WTC11 (cell line): Measurements from ENCODE around the gene LRRK2. TPM values are rescaled to one million over a fixed set of nuclear protein-coding genes. Genes with fewer than 3 reads are reported as not detected.
"Not testable (repeated sequence)": the region's sequence is repeated elsewhere in the genome, so short reads cannot be mapped to it uniquely, and the experiment has no call there.

Experiments used
- ATAC-seq: fragments of 200-7000 bp; cut with Tn5 transposase; 2 replicates; pipeline ENCODE4 v1.10.0; 2021; ENCODE audit warnings: mild to moderate bottlenecking, moderate library complexity
- CTCF ChIA-PET: fragments of 300-600 bp; sonication (Branson Sonifier 250); formaldehyde crosslinking; loops from one replicate; lab custom pipeline; 2021; ENCODE audit warnings: antibody characterized with exemption; lab: Charles Lee
- POLR2A ChIA-PET: fragments of 350-600 bp; sonication (Branson Sonifier 250); formaldehyde crosslinking; loops from one replicate; lab custom pipeline; 2021; ENCODE audit warnings: antibody characterized with exemption; lab: Charles Lee
- DNase-seq: peaks from one replicate; pipeline ENCODE4 v3.0.0; 2021; ENCODE audit warnings: low spot score
- H3K27ac Mint-ChIP-seq: 2 replicates; pipeline ENCODE4 v1.8.0; 2021; ENCODE audit warnings: mixed read lengths
- H3K27me3 Mint-ChIP-seq: 2 replicates; pipeline ENCODE4 v1.8.0; 2021; ENCODE audit warnings: low read depth, mild to moderate bottlenecking, moderate library complexity, mixed read lengths
- H3K36me3 Mint-ChIP-seq: 2 replicates; pipeline ENCODE4 v1.8.0; 2021; ENCODE audit warnings: mixed read lengths
- H3K4me1 Mint-ChIP-seq: 2 replicates; pipeline ENCODE4 v1.8.0; 2022; ENCODE audit warnings: mixed read lengths
- H3K4me3 Mint-ChIP-seq: 2 replicates; pipeline ENCODE4 v1.8.0; 2021; ENCODE audit warnings: mild to moderate bottlenecking, moderate library complexity, mixed read lengths
- H3K9me3 Mint-ChIP-seq: 2 replicates; pipeline ENCODE4 v1.8.0; 2021; ENCODE audit warnings: mixed read lengths
- AR ChIP-seq: fragments of 250-450 bp; sonication (Bioruptor Pico); IDR thresholded peaks from 2 replicates; pipeline ENCODE4 v1.9.0; 2021; ENCODE audit warnings: mild to moderate bottlenecking
- ATF2 ChIP-seq: sonication (generic); formaldehyde crosslinking; IDR thresholded peaks from 2 replicates; pipeline ENCODE4 v1.8.1; 2022; ENCODE audit warnings: low read depth, missing genetic modification reagents, borderline replicate concordance
- ATF6 ChIP-seq: sonication (generic); formaldehyde crosslinking; IDR thresholded peaks from 2 replicates; pipeline ENCODE4 v1.8.1; 2023; ENCODE audit warnings: mild to moderate bottlenecking, missing genetic modification reagents
- EMX1 ChIP-seq: fragments of 250-450 bp; sonication (Bioruptor Pico); IDR thresholded peaks from 2 replicates; pipeline ENCODE4 v1.8.0; 2021; ENCODE audit warnings: mild to moderate bottlenecking
- ERG ChIP-seq: fragments of 250-450 bp; sonication (Bioruptor Pico); IDR thresholded peaks from 2 replicates; pipeline ENCODE4 v1.8.0; 2021; ENCODE audit warnings: mild to moderate bottlenecking
- FOXK1 ChIP-seq: sonication (generic); formaldehyde crosslinking; IDR thresholded peaks from 2 replicates; pipeline ENCODE4 v1.8.0; 2022; ENCODE audit warnings: mild to moderate bottlenecking, moderate library complexity, missing genetic modification reagents
- GRHL2 ChIP-seq: fragments of 250-450 bp; sonication (Bioruptor Pico); IDR thresholded peaks from 2 replicates; pipeline ENCODE4 v1.8.0; 2022; ENCODE audit warnings: mild to moderate bottlenecking, moderate library complexity; ENCODE audit not compliant: insufficient replicate concordance, severe bottlenecking
- JUN ChIP-seq: sonication (generic); formaldehyde crosslinking; IDR thresholded peaks from 2 replicates; pipeline ENCODE4 v1.8.0; 2023; ENCODE audit warnings: mild to moderate bottlenecking, missing genetic modification reagents
- MAX ChIP-seq: sonication (generic); formaldehyde crosslinking; IDR thresholded peaks from 2 replicates; pipeline ENCODE4 v1.8.0; 2022; ENCODE audit warnings: mild to moderate bottlenecking, missing genetic modification reagents
- NFE2L1 ChIP-seq: sonication (generic); formaldehyde crosslinking; IDR thresholded peaks from 2 replicates; pipeline ENCODE4 v1.8.1; 2023; ENCODE audit warnings: missing genetic modification reagents
- NFYB ChIP-seq: sonication (generic); formaldehyde crosslinking; conservative IDR thresholded peaks from 2 replicates; pipeline ENCODE4 v1.8.0; 2022; ENCODE audit warnings: low read depth, missing genetic modification reagents
- SP1 ChIP-seq: sonication (generic); formaldehyde crosslinking; conservative IDR thresholded peaks from 2 replicates; pipeline ENCODE4 v1.8.1; 2022; ENCODE audit warnings: missing genetic modification reagents
- USF1 ChIP-seq: sonication (generic); formaldehyde crosslinking; IDR thresholded peaks from 2 replicates; pipeline ENCODE4 v1.8.0; 2022; ENCODE audit warnings: mild to moderate bottlenecking, missing genetic modification reagents
- ZBTB21 ChIP-seq: sonication (generic); formaldehyde crosslinking; IDR thresholded peaks from 2 replicates; pipeline ENCODE4 v1.8.1; 2023; ENCODE audit warnings: mild to moderate bottlenecking, missing genetic modification reagents, borderline replicate concordance
- ZNF425 ChIP-seq: fragments of 250-450 bp; sonication (Bioruptor Pico); conservative IDR thresholded peaks from 2 replicates; pipeline ENCODE4 v1.9.0; 2021; ENCODE audit warnings: mild to moderate bottlenecking
- total RNA-seq: library from RNA; stranded (reverse); gene quantifications from 3 replicates; pipeline ENCODE4 v1.2.3, GENCODE V29; 2021

LRRK2 gene
- total RNA-seq, 1 experiment from 2014 or later = 0.46 TPM

- ChIA-PET CTCF (no interaction called here), POLR2A (no interaction called here)
- Mint-ChIP-seq H3K4me1 (peaks cover 5% of the 10 kb centered on the region), H3K4me3 (no peak overlapping the region), H3K9me3 (peaks cover 32% of the 10 kb centered on the region), H3K36me3 (peaks cover 19% of the 10 kb centered on the region), H3K27me3 (no peaks in the 10 kb centered on the region; the same call in 1 of the 2 replicates), H3K27ac (no peak overlapping the region)
- DNase-seq (no peak), ATAC-seq (no peak)
- TF ChIP-seq ERG (CRISPR knock-in tag) = no peak
Observed at GRCh38 chr12:40209886-40210285, 14.9 kb upstream of the LRRK2 start.

GRCh38 chr12:40211186-40211585 lies 13.6 kb upstream of the LRRK2 start:
- CTCF ChIA-PET = not testable (repeated sequence)

GRCh38 chr12:40212566-40212965 lies 12.2 kb upstream of the LRRK2 start:
- ATAC-seq = no peak
- ChIA-PET CTCF (no interaction called here), POLR2A (no interaction called here)
- Mint-ChIP-seq H3K27me3 (no peaks in the 10 kb centered on the region; the same call in 1 of the 2 replicates), H3K4me1 (peaks cover 9% of the 10 kb centered on the region), H3K36me3 (peaks cover 19% of the 10 kb centered on the region), H3K9me3 (peaks cover 38% of the 10 kb centered on the region), H3K27ac (no peak overlapping the region), H3K4me3 (no peak overlapping the region)
- no peak for TF ChIP-seq GRHL2 (CRISPR knock-in tag)
- TF ChIP-seq ZBTB21 (CRISPR knock-in tag) = no peak
- no peak for TF ChIP-seq NFYB (CRISPR knock-in tag)
- no peak for DNase-seq

More at GRCh38 chr12:40211186-40211585, 13.6 kb upstream of the LRRK2 start:
- ATAC-seq, H3K4me3 Mint-ChIP-seq, POLR2A ChIA-PET, DNase-seq, H3K27me3 Mint-ChIP-seq, H3K27ac Mint-ChIP-seq, H3K4me1 Mint-ChIP-seq: not testable (repeated sequence)
- peaks cover 38% of the 10 kb centered on the region for H3K9me3 Mint-ChIP-seq
- peaks cover 19% of the 10 kb centered on the region for H3K36me3 Mint-ChIP-seq

GRCh38 chr12:40215982-40216381 lies 8.8 kb upstream of the LRRK2 start:
- 0 out of 2 replicates have a peak, but pooled peaks cover 3% of the 10 kb centered on the region for H3K4me1 Mint-ChIP-seq
- no peak for TF ChIP-seq MAX (CRISPR knock-in tag)
- no peak for TF ChIP-seq AR (CRISPR knock-in tag)
- TF ChIP-seq NFYB (CRISPR knock-in tag) = no peak
- no peak for TF ChIP-seq EMX1
- TF ChIP-seq USF1 (CRISPR knock-in tag) = no peak
- TF ChIP-seq ATF2 (CRISPR knock-in tag) = no peak
- TF ChIP-seq ZNF425 (CRISPR knock-in tag) = no peak
- TF ChIP-seq SP1 (CRISPR knock-in tag) = no peak
- TF ChIP-seq ATF6 (CRISPR knock-in tag) = no peak
- no peak for TF ChIP-seq JUN (CRISPR knock-in tag)
- TF ChIP-seq FOXK1 (CRISPR knock-in tag) = no peak
- no peak for TF ChIP-seq ZBTB21 (CRISPR knock-in tag)
- TF ChIP-seq NFE2L1 = no peak

More at GRCh38 chr12:40215982-40216381, 8.8 kb upstream of the LRRK2 start:
- Mint-ChIP-seq H3K27me3 (no peaks in the 10 kb centered on the region; the same call in 1 of the 2 replicates), H3K27ac (no peak overlapping the region), H3K9me3 (peaks cover 37% of the 10 kb centered on the region), H3K36me3 (peaks cover 18% of the 10 kb centered on the region), H3K4me3 (no peak overlapping the region)
- ATAC-seq = no peak
- no peak for DNase-seq
- POLR2A ChIA-PET = no interaction called here
- CTCF ChIA-PET = no interaction called here
